Suppressor macrophage treated with lipopolysaccharide for 1 hour (primary cell): Measurements from ENCODE around the gene PFKM.
A peak's percentile ranks its signal among the peaks of the same experiment; 100 is the strongest.

Experiments
- DNase-seq, 3 donors: peaks; one replicate each; pipeline ENCODE4 v3.0.0-alpha.2; 2020 to 2022

PFKM gene

GRCh38 chr12:48160046-48160445 is 40.9 kb downstream of the PFKM start:
- no peak for DNase-seq

GRCh38 chr12:48160807-48161206 is 41.6 kb downstream of the PFKM start:
- no peak for DNase-seq

DNA sequence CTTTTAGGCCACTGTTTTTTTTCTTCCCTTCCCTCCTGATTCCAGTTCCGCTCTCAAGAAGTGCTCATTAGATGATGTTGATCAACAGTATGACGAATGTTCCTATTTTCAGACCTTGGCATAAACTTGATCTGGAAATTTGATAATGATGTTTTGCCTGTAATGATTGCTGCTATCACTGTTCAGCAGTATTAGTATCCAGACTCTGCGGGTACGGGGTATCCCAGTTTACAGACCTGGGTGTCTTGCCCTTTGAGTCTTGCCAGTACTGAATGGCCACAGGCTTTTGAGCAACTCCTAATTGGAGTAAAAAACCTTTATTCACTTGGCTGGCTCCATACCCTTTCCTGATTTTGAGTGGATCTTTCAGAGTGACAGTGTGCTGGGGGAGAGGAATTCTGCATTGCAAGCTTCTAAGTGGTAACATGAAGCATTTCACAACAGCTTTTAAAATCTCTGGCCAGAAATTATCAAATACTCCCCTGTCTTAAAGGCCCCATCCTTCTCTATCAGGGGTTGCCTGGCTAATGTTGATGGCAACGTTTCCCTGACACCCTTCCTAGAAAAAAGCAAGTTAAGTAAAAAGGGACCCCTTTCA is 44.1 kb downstream of the PFKM start:
- DNase-seq, result no peak

DNA sequence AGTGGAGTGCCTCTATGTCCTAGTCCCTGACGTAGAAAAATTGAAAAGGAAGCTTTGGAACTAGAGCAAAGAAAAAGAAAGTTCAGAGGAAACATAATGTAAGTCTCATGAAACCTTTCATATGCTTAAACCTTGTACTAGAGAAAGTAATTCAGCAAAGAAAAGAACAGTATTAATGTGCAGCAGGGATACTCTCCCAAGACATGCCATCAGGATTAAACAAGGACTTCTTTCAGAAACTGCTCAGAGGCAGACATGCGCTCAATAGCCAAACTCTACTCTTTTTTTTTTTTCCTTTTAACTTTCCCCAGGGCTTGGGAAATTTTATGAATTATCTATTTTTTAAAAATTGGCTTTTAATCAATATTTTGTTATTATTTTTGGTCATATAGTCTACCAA is 45.3 kb downstream of the PFKM start:
- DNase-seq, result no peak

DNA sequence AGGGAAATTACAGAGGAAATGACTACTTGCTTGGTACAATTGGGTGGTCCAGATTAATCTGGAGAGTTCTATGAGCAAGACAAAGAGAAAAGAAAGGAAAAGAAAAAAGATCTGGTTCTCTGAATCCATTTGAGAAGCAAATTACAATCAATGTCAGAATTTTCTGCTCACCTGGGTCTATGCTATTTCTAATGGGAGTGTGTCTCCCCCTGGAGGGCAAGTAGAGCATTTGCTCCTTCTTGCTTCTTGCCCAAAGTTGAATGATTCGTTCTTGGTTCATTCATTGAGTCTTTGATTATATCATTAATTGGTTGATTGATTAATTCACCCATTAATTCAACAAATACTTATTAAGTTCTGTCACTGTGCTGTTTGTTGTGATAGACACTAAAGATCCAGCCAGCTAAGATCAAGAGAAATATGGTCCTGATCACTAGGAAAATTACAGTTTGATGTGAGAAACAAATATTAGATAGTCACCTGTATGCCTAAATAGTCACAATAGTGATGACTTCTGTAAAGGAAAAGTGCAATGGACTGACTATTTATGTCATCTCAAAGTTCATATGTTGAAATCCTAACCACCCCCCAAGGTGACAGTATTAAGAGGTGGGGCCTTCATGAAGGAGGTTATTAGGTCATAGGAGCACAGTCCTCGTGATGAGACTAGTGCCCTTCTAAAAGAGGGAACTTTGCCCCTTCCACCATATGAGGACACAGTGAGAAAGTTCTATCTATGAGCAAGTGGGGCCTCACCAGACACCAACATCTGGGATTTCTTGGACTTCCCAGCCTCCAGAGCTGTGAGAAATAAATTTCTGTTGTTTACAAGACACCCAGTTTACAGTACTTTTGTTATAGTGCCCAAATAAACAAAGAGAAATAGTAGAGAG is 46.2 kb downstream of the PFKM start:
- peak; percentile 57 to 74 (median 71) for DNase-seq

GRCh38 chr12:48169011-48169410 is 49.8 kb downstream of the PFKM start:
- no peak for DNase-seq

DNA sequence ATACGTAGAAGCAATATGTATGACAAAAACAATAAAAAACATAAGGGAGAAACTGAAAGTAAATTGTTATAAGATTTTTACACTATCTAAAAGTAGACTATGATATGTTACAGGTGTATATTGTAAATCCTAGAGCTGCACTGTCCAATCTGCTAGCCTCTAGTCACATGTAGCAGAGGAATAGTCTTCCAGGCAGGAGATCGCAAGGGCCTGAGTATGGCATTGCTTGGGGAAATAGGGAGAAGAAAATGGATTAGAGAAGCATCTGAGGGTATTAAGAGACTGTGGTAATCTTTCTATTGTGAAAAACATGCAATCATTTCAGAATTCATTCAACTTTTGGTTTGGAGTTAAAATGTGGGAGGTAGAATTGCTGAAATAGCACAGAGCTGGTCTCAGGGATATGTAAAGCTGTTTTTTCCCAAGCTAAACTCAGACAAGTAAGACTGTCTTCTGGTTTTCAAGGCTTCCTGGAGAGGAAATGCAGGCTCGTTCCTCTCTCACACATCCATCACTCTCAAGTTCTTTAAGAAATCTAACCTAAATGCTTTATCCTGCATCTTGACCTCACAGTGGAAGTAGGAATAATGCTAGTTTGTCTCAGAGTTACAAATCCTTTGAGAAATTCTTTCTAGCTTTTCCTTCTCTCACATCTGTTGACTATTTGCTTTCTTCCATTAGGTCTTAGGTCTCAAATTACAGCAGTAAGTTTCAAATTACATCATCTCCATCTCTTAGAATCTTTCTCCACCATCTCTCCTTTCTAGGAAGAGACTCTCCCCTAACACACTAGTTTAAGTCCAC is 56.7 kb downstream of the PFKM start:
- DNase-seq, result no peak

DNA sequence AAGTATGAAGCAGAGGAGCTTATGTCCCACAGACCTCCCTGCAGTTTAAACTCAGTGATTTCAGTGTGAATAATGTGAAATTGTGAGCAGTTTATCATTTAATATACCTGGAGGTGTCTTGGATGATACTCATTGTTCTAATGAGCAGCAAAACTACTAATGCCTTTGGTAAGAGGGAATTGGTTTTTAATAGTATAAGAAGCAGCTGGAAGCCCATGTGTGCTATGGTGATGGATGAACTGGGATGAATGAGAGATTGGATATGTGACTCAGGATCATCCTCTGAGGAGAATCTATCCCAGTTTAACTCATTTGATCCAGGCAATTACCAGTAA is 57.2 kb downstream of the PFKM start:
- no peak for DNase-seq

GRCh38 chr12:48177982-48178381 is 58.8 kb downstream of the PFKM start:
- DNase-seq, result no peak

DNA sequence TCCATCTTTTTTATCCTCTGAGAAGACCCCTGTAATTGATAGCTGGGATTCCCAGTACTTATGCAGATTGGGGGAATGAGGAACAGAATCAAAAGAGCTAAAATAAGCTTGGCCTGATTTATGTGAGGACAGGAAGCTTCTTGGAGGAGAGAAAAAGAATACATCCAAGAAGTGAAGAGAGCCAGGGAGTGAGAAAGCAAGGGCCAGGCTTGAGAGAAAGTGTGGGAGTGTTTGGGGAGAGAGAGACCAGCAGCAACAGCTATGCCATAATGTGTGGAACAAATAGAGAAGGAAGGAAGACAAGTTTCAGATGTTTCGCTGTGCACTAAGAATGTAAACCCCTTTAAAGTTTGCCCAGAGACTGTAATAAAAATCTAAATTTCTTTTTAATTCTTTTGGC is 60.3 kb downstream of the PFKM start:
- no peak for DNase-seq

GRCh38 chr12:48180424-48180823 is 61.3 kb downstream of the PFKM start:
- DNase-seq, result no peak

GRCh38 chr12:48180857-48181495 is 61.8 kb downstream of the PFKM start:
- no peak for DNase-seq

- peak; percentile 31 to 57 (median 34) for DNase-seq
These were observed 63.5 kb downstream of the PFKM start for GRCh38 chr12:48182631-48183030.

DNA sequence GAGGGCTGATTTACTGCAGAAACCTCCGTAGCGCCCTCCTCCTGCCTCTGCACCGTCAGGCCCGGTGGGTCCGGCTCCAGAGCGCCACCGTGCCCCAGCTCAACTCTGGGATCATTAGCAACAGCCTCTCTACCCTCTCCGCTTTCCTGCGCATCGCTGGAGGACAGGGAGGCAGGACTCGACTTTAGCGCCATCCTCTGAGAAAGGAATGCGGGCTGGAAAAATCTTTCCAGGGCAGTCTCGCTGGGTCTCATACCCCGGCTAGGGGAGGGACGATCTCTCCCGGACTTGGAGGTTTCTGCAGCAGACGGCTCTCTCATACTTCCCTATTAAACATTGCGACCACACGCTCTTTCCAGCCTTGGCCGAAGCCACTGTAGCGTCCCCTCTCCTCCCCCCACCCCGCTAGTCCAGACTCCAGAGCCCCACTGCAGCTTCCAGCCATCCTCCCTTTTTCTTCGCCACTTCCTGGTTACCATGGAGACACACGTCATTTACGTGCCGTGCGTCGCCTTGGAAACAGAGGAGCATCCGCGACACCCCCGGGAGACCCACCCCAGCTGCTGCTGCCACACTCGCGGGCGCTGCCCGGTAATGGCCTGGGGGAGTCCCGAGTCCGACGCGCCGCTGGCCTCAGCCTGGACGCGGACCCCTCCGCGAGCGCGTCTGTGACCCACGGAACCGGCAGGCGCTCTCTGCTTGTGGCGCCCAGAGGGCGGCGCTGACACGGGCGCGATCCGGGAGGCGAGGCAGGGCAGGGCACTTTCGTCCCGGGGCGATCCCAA is 64.1 kb downstream of the PFKM start, which contains the start of gene CCDC184:
Gene CCDC184, plus strand, starts transcription at position 554 of the 785 bp plus-strand sequence. CDS start 479 bp downstream, outside the sequence.
- peak; percentile 54 to 58 (median 57) for DNase-seq

DNA sequence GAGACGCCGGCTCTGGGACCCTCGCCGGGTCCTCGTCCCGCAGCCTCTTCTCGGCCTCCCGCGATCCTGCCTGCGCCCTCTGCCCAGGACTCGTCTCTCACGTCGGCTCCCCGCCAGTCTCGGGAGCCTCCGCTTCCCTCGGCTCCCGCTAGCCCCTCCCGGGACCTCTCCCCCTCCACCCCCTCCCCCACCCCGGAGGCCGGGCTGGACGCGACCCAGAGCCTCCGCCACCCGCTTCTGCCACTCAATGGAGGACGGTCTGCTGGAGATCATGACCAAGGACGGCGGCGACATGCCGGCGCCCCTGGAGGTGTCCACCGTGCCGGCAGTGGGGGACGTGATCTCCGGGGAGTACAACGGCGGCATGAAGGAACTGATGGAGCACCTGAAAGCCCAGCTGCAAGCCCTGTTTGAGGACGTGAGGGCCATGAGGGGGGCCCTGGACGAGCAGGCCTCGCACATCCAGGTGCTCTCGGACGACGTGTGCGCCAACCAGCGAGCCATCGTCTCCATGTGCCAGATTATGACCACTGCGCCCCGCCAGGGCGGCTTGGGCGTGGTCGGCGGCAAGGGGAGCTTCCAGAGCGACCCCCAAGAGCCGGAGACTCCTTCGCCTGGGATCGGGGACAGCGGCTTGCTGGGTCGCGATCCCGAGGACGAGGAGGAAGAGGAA is 64.8 kb downstream of the PFKM start:
- no peak for DNase-seq

GRCh38 chr12:48184549-48184922 is 65.4 kb downstream of the PFKM start:
- DNase-seq, result no peak

DNA sequence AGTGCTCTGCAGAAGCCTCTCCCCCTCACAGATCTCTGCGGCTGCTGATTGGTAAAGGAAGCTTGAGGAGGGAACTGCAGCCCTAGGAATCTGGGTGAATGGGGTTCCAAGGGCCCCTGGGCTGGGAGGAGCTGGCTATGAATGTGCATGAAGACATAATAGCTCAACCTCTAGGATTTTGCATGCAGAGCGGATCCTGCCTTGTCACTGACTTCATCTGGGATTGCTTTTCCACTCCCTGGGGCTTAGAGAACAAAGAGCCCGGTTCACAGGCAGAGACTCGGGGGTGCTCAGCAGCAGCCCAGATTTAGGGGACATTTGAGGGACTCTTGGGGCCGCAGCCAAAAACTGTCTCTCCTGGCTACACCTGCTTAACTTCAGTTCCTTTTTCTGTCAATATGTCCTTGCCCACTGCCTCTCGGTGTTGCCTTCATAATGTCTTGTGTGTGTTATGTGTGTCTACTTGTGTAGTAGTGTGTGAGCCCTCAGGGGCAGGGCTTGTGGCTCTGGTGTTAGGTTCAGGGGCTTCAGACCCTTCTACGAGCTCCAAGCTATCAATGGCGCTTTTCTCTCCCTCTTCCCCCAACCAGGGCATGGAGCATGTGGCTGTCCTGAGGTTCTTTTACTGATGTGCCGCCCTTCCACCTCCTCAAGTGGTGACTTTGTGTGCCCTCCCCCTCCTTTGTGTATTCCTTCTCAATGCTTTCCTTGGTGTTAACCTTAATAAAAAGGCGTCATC is 66.2 kb downstream of the PFKM start:
- no peak for DNase-seq

- DNase-seq, result no peak
These were observed 68.9 kb downstream of the PFKM start for GRCh38 chr12:48187916-48188695.

GRCh38 chr12:48189331-48190125 is 70.4 kb downstream of the PFKM start:
- peak; percentile 72 to 78 (median 76) for DNase-seq
